Measurements from ENCODE around the gene MMS22L. TPM values are rescaled to one million over a fixed set of nuclear protein-coding genes. Genes with fewer than 3 reads are reported as not detected.

The MMS22L gene
- polyA plus RNA-seq, 3 donors: 1.6 to 3.4 (median 2.1) TPM

DNA sequence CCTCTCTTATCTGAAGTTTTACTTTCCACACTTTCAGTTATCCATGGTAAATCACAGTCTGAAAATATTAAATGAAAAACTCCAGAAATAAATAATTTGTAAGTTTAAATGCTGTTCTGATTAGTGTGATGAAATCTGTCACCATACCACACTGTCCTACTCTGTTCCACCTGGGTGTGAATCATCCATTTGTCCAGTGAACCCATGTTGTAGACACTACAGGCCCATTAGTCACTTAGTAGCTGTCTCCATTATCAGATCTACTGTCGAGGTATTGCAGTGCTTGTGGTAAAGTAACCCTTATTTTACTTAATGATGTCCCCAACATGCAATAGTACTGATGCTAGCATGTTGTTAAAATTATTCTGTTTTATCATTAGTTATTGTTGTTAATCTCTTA is 29.2 kb upstream of the MMS22L start:
- no peak overlapping the region for H3K27ac ChIP-seq (ENCODE audit: low read depth in 1 of 2, low read length in 2 of 2)
- peaks cover 0 to 1% (median 0%) of the 10 kb centered on the region in 3 donors for H3K27me3 Mint-ChIP-seq (ENCODE audit: low read depth in 3 of 3)
- WGBS (ENCODE audit: insufficient coverage): no CpG with 5 or more reads among the region's 1 CpG

DNA sequence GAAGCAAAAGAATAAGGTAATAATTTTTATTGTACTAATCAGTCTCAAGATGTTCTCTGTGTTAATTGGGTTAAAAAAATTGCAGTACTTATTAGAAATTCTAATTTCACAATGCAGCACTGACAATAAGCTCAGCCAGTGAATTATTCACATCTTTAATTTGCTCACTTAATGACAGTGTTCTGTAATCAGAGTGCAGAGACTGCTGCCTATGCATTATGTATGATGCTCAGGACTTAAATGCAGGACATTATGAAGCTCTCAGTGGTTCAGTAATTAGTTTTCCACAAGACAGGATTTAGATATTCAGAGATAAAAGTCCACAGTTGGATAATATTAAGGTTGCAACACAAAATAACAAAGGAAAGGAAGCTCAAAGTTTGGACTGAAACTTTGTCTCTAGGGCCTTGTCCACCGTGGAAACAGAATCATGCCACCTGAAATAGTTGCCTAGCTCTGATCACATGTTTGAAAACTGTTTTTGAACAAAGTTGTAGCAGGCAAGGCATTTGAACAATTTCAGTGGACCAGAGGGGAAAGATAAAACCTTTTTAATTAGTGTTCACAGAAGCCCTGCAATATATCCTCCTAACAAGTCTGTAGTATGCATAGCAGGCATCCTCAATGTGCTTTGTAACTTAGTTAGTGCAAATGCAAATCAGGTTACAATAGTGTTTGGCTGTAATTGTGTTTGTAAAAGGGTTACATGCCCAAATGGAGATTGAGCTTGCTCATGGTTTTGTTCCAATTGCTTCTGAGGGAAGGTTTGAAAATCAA is 23.7 kb upstream of the MMS22L start:
- Mint-ChIP-seq H3K27me3 (ENCODE audit: low read depth in 3 of 3) (peaks cover 4 to 6% (median 6%) of the 10 kb centered on the region in 3 donors), H3K36me3 (no peaks in the 10 kb centered on the region), H3K27ac (no peak overlapping the region), H3K4me3 (no peak overlapping the region), H3K9me3 (peaks cover 0 to 7% (median 0%) of the 10 kb centered on the region in 7 donors), H3K4me1 (peaks cover 2% of the 10 kb centered on the region)
- TF ChIP-seq, protein P1, sequence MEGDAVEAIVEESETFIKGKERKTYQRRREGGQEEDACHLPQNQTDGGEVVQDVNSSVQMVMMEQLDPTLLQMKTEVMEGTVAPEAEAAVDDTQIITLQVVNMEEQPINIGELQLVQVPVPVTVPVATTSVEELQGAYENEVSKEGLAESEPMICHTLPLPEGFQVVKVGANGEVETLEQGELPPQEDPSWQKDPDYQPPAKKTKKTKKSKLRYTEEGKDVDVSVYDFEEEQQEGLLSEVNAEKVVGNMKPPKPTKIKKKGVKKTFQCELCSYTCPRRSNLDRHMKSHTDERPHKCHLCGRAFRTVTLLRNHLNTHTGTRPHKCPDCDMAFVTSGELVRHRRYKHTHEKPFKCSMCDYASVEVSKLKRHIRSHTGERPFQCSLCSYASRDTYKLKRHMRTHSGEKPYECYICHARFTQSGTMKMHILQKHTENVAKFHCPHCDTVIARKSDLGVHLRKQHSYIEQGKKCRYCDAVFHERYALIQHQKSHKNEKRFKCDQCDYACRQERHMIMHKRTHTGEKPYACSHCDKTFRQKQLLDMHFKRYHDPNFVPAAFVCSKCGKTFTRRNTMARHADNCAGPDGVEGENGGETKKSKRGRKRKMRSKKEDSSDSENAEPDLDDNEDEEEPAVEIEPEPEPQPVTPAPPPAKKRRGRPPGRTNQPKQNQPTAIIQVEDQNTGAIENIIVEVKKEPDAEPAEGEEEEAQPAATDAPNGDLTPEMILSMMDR (IDR thresholded peaks at IDR 0.05): no peak
- Histone ChIP-seq H2AFZ (ENCODE audit: insufficient read depth, low read depth, low read length, poor library complexity, severe bottlenecking) (no peak overlapping the region), H3K9me3 (replicated peaks in 1 of 2; ENCODE audit: control insufficient read depth in 1 of 2, insufficient read depth in 1 of 2, low read length in 2 of 2) (no peaks in the 10 kb centered on the region), H3K4me1 (ENCODE audit: control insufficient read depth in 1 of 2, insufficient read depth in 2 of 2, low read length in 2 of 2) (no peaks in the 10 kb centered on the region), H3K27ac (ENCODE audit: low read depth in 1 of 2, low read length in 2 of 2) (no peak overlapping the region), H4K20me1 (ENCODE audit: insufficient read depth, low read length) (no peaks in the 10 kb centered on the region), H3K9ac (ENCODE audit: insufficient read depth, low read length, poor library complexity, severe bottlenecking) (no peak overlapping the region), H3K27me3 (ENCODE audit: control insufficient read depth in 2 of 2, insufficient read depth in 2 of 2, low read length in 2 of 2) (no peaks in the 10 kb centered on the region), H3K4me2 (replicated peaks; ENCODE audit: extremely low read depth, low read length, poor library complexity, severe bottlenecking) (no peak overlapping the region), H3K4me3 (replicated peaks in 1 of 3; ENCODE audit: low read depth in 2 of 3, low read length in 3 of 3) (no peak overlapping the region), H3K36me3 (replicated peaks in 1 of 2; ENCODE audit: control insufficient read depth in 1 of 2, insufficient read depth in 2 of 2, low read length in 2 of 2) (no peaks in the 10 kb centered on the region), H3K79me2 (ENCODE audit: insufficient read depth, low read length) (no peaks in the 10 kb centered on the region)
- WGBS (ENCODE audit: insufficient coverage): 100% methylated on average over 1 of the region's 1 CpG
- intact Hi-C loops (cut with micrococcal nuclease): no loop called here
- DNase-seq: no peak

More for the DNA sequence above, 29.2 kb upstream of the MMS22L start:
- intact Hi-C loops (cut with micrococcal nuclease): no loop called here
- Mint-ChIP-seq H3K4me3 (no peak overlapping the region), H3K9me3 (peaks cover 0 to 5% (median 2%) of the 10 kb centered on the region in 7 donors), H3K36me3 (no peaks in the 10 kb centered on the region), H3K27ac (no peak overlapping the region), H3K4me1 (no peaks in the 10 kb centered on the region)
- Histone ChIP-seq H3K4me3 (replicated peaks in 1 of 3; ENCODE audit: low read depth in 2 of 3, low read length in 3 of 3) (no peak overlapping the region), H3K27me3 (ENCODE audit: control insufficient read depth in 2 of 2, insufficient read depth in 2 of 2, low read length in 2 of 2) (no peaks in the 10 kb centered on the region), H3K4me2 (replicated peaks; ENCODE audit: extremely low read depth, low read length, poor library complexity, severe bottlenecking) (no peak overlapping the region), H3K9ac (ENCODE audit: insufficient read depth, low read length, poor library complexity, severe bottlenecking) (no peak overlapping the region), H3K36me3 (replicated peaks in 1 of 2; ENCODE audit: control insufficient read depth in 1 of 2, insufficient read depth in 2 of 2, low read length in 2 of 2) (no peaks in the 10 kb centered on the region), H2AFZ (ENCODE audit: insufficient read depth, low read depth, low read length, poor library complexity, severe bottlenecking) (no peak overlapping the region), H4K20me1 (ENCODE audit: insufficient read depth, low read length) (no peaks in the 10 kb centered on the region), H3K4me1 (ENCODE audit: control insufficient read depth in 1 of 2, insufficient read depth in 2 of 2, low read length in 2 of 2) (no peaks in the 10 kb centered on the region), H3K79me2 (ENCODE audit: insufficient read depth, low read length) (no peaks in the 10 kb centered on the region), H3K9me3 (replicated peaks in 1 of 2; ENCODE audit: control insufficient read depth in 1 of 2, insufficient read depth in 1 of 2, low read length in 2 of 2) (no peaks in the 10 kb centered on the region)
- TF ChIP-seq, protein P1 (IDR thresholded peaks at IDR 0.05): no peak
- no peak for DNase-seq
